Activated CD4-positive, alpha-beta T cell treated with anti-CD3 and anti-CD28 coated beads, Interleukin-2, amount 10 ng/mL, durations not matched to agents 24 days and 14 days (primary cell): ENCODE measurements around the gene EPHA3. TPM values are rescaled to one million over a fixed set of nuclear protein-coding genes. Genes with fewer than 3 reads are reported as not detected.

Experiments
- DNase-seq: peaks from one replicate; pipeline ENCODE4 v3.0.0; 2022
- H3K27ac Mint-ChIP-seq: one replicate; pipeline ENCODE4 v1.8.0; 2022; ENCODE audit warnings: mild to moderate bottlenecking, mixed read lengths
- H3K27me3 Mint-ChIP-seq: one replicate; pipeline ENCODE4 v1.8.0; 2022; ENCODE audit warnings: mixed read lengths
- H3K36me3 Mint-ChIP-seq: one replicate; pipeline ENCODE4 v1.8.0; 2022; ENCODE audit warnings: low read depth, mild to moderate bottlenecking, mixed read lengths
- H3K4me1 Mint-ChIP-seq: one replicate; pipeline ENCODE4 v1.8.0; 2021; ENCODE audit warnings: mixed read lengths
- H3K4me3 Mint-ChIP-seq: one replicate; pipeline ENCODE4 v1.8.0; 2022; ENCODE audit warnings: mild to moderate bottlenecking, moderate library complexity, mixed read lengths
- H3K9me3 Mint-ChIP-seq: one replicate; pipeline ENCODE4 v1.8.0; 2021; ENCODE audit warnings: mixed read lengths
- intact Hi-C: fragments of 100-400 bp; cut with micrococcal nuclease; formaldehyde crosslinking; loops from one replicate; pipeline ENCODE4 v1.15.1; 2023
- total RNA-seq: library from RNA; stranded (reverse); gene quantifications from 2 replicates; pipeline ENCODE4 v1.2.3, GENCODE V29; 2022

EPHA3 gene
- total RNA-seq, 1 donor from 2014 or later: not detected

- Mint-ChIP-seq H3K9me3 (no peaks in the 10 kb centered on the region), H3K27ac (no peak overlapping the region), H3K36me3 (no peaks in the 10 kb centered on the region), H3K4me1 (peaks cover 11% of the 10 kb centered on the region), H3K4me3 (peak overlapping the region; percentile 75), H3K27me3 (peaks cover 22% of the 10 kb centered on the region)
- DNase-seq: no peak
- intact Hi-C loops: no loop called here
Observed at GRCh38 chr3:89108291-89108550, 800 bp downstream of the EPHA3 start.

GRCh38 chr3:89113344-89113743, 5.9 kb downstream of the EPHA3 start:
- DNase-seq: no peak
- no peaks in the 10 kb centered on the region for H3K36me3 Mint-ChIP-seq
- H3K4me3 Mint-ChIP-seq: no peak overlapping the region
- intact Hi-C loops: no loop called here
- peaks cover 6% of the 10 kb centered on the region for H3K4me1 Mint-ChIP-seq
- no peaks in the 10 kb centered on the region for H3K9me3 Mint-ChIP-seq
- peaks cover 8% of the 10 kb centered on the region for H3K27me3 Mint-ChIP-seq
- no peak overlapping the region for H3K27ac Mint-ChIP-seq

GRCh38 chr3:89113893-89114840, 6.7 kb downstream of the EPHA3 start:
- Mint-ChIP-seq H3K4me3 (peak overlapping the region; percentile 74), H3K36me3 (no peaks in the 10 kb centered on the region), H3K27ac (no peak overlapping the region), H3K9me3 (no peaks in the 10 kb centered on the region), H3K4me1 (peaks cover 6% of the 10 kb centered on the region), H3K27me3 (peaks cover 8% of the 10 kb centered on the region)
- DNase-seq: peak; percentile 74
- intact Hi-C loops: no loop called here

- intact Hi-C loops: no loop called here
- Mint-ChIP-seq H3K4me1 (peaks cover 6% of the 10 kb centered on the region), H3K27me3 (peaks cover 8% of the 10 kb centered on the region), H3K27ac (no peak overlapping the region), H3K36me3 (no peaks in the 10 kb centered on the region), H3K4me3 (no peak overlapping the region), H3K9me3 (no peaks in the 10 kb centered on the region)
- DNase-seq: no peak
Observed at GRCh38 chr3:89114841-89115223, 7.4 kb downstream of the EPHA3 start.

- H3K36me3 Mint-ChIP-seq: no peaks in the 10 kb centered on the region
- no peak for DNase-seq
- intact Hi-C loops: no loop called here
- no peak overlapping the region for H3K27ac Mint-ChIP-seq
- peaks cover 6% of the 10 kb centered on the region for H3K4me1 Mint-ChIP-seq
- H3K9me3 Mint-ChIP-seq: no peaks in the 10 kb centered on the region
- H3K27me3 Mint-ChIP-seq: peaks cover 8% of the 10 kb centered on the region
- H3K4me3 Mint-ChIP-seq: no peak overlapping the region
Observed at GRCh38 chr3:89116476-89116875, 9.1 kb downstream of the EPHA3 start.

- intact Hi-C loops: no loop called here
- Mint-ChIP-seq H3K27ac (no peak overlapping the region), H3K4me1 (no peaks in the 10 kb centered on the region), H3K9me3 (peaks cover 3% of the 10 kb centered on the region), H3K36me3 (no peaks in the 10 kb centered on the region), H3K4me3 (no peak overlapping the region), H3K27me3 (no peaks in the 10 kb centered on the region)
- no peak for DNase-seq
Observed at GRCh38 chr3:89138048-89138447, 30.6 kb downstream of the EPHA3 start.

- Mint-ChIP-seq H3K9me3 (no peaks in the 10 kb centered on the region), H3K4me1 (no peaks in the 10 kb centered on the region), H3K36me3 (no peaks in the 10 kb centered on the region), H3K27me3 (no peaks in the 10 kb centered on the region), H3K4me3 (no peak overlapping the region), H3K27ac (no peak overlapping the region)
- intact Hi-C loops: no loop called here
- DNase-seq: no peak
Observed at GRCh38 chr3:89139870-89140269, 32.4 kb downstream of the EPHA3 start.

- intact Hi-C loops: no loop called here
- H3K4me3 Mint-ChIP-seq: no peak overlapping the region
- no peak for DNase-seq
- H3K27me3 Mint-ChIP-seq: no peaks in the 10 kb centered on the region
- H3K36me3 Mint-ChIP-seq: no peaks in the 10 kb centered on the region
- no peaks in the 10 kb centered on the region for H3K4me1 Mint-ChIP-seq
- no peaks in the 10 kb centered on the region for H3K9me3 Mint-ChIP-seq
- no peak overlapping the region for H3K27ac Mint-ChIP-seq
Observed at GRCh38 chr3:89144080-89144479, 36.7 kb downstream of the EPHA3 start.

- Mint-ChIP-seq H3K27me3 (no peaks in the 10 kb centered on the region), H3K36me3 (no peaks in the 10 kb centered on the region), H3K4me3 (no peak overlapping the region), H3K4me1 (no peaks in the 10 kb centered on the region), H3K27ac (no peak overlapping the region), H3K9me3 (no peaks in the 10 kb centered on the region)
- DNase-seq: no peak
- intact Hi-C loops: no loop called here
Observed at GRCh38 chr3:89145995-89146394, 38.6 kb downstream of the EPHA3 start.

GRCh38 chr3:89154416-89154815, 47.0 kb downstream of the EPHA3 start:
- H3K27me3 Mint-ChIP-seq: no peaks in the 10 kb centered on the region
- H3K27ac Mint-ChIP-seq: no peak overlapping the region
- no peaks in the 10 kb centered on the region for H3K4me1 Mint-ChIP-seq
- H3K36me3 Mint-ChIP-seq: no peaks in the 10 kb centered on the region
- DNase-seq: no peak
- H3K4me3 Mint-ChIP-seq: no peak overlapping the region
- intact Hi-C loops: no loop called here
- H3K9me3 Mint-ChIP-seq: no peaks in the 10 kb centered on the region

GRCh38 chr3:89155811-89156210, 48.4 kb downstream of the EPHA3 start:
- H3K27ac Mint-ChIP-seq: no peak overlapping the region
- H3K4me1 Mint-ChIP-seq: no peaks in the 10 kb centered on the region
- H3K9me3 Mint-ChIP-seq: no peaks in the 10 kb centered on the region
- intact Hi-C loops: no loop called here
- no peaks in the 10 kb centered on the region for H3K36me3 Mint-ChIP-seq
- no peak for DNase-seq
- no peaks in the 10 kb centered on the region for H3K27me3 Mint-ChIP-seq
- no peak overlapping the region for H3K4me3 Mint-ChIP-seq

GRCh38 chr3:89157575-89157974, 50.2 kb downstream of the EPHA3 start:
- no peaks in the 10 kb centered on the region for H3K4me1 Mint-ChIP-seq
- H3K36me3 Mint-ChIP-seq: no peaks in the 10 kb centered on the region
- intact Hi-C loops: no loop called here
- no peaks in the 10 kb centered on the region for H3K27me3 Mint-ChIP-seq
- DNase-seq: no peak
- no peak overlapping the region for H3K4me3 Mint-ChIP-seq
- no peak overlapping the region for H3K27ac Mint-ChIP-seq
- H3K9me3 Mint-ChIP-seq: no peaks in the 10 kb centered on the region

- no peak for DNase-seq
- no peak overlapping the region for H3K27ac Mint-ChIP-seq
- H3K4me3 Mint-ChIP-seq: no peak overlapping the region
- intact Hi-C loops: no loop called here
- no peaks in the 10 kb centered on the region for H3K4me1 Mint-ChIP-seq
- H3K27me3 Mint-ChIP-seq: no peaks in the 10 kb centered on the region
- no peaks in the 10 kb centered on the region for H3K36me3 Mint-ChIP-seq
- no peaks in the 10 kb centered on the region for H3K9me3 Mint-ChIP-seq
Observed at GRCh38 chr3:89159605-89160004, 52.2 kb downstream of the EPHA3 start.

GRCh38 chr3:89164774-89165173, 57.4 kb downstream of the EPHA3 start:
- intact Hi-C loops: no loop called here

More at GRCh38 chr3:89164774-89165173, 57.4 kb downstream of the EPHA3 start:
- no peaks in the 10 kb centered on the region for H3K4me1 Mint-ChIP-seq
- H3K27me3 Mint-ChIP-seq: no peaks in the 10 kb centered on the region
- H3K9me3 Mint-ChIP-seq: no peaks in the 10 kb centered on the region
- no peak overlapping the region for H3K4me3 Mint-ChIP-seq
- no peak for DNase-seq
- no peaks in the 10 kb centered on the region for H3K36me3 Mint-ChIP-seq
- H3K27ac Mint-ChIP-seq: no peak overlapping the region
